Right atrium auricular region (tissue), 2 donors: ENCODE measurements around the gene PCSK1N. TPM values are rescaled to one million over a fixed set of nuclear protein-coding genes. Genes with fewer than 3 reads are reported as not detected.
"Not testable (repeated sequence)": the region's sequence is repeated elsewhere in the genome, so short reads cannot be mapped to it uniquely, and the experiment has no call there.

Experiments
- DNase-seq: peaks from one replicate; pipeline ENCODE4 v3.0.0-alpha.2; 2019; ENCODE audit warnings: low spot score
- H3K27ac ChIP-seq, 2 donors: fragments of 200-600 bp; sonication (generic); 1 replicate in 1 of 2; 2 replicates in 1 of 2; pipeline ENCODE4 v1.5.1; 2016 to 2019
- H3K27me3 ChIP-seq, 2 donors: fragments of 200-600 bp; sonication (generic); one replicate each; pipeline versions ENCODE4 v1.5.1 to v1.6.0; 2017 to 2019
- H3K36me3 ChIP-seq: fragments of 200-600 bp; sonication (generic); one replicate; pipeline ENCODE4 v1.5.1; 2016
- H3K4me1 ChIP-seq, 2 donors: fragments of 200-600 bp; sonication (generic); one replicate each; pipeline versions ENCODE4 v1.5.1 to v1.6.0; 2017 to 2019
- H3K4me3 ChIP-seq, 2 donors: fragments of 200-600 bp; sonication (generic); 1 replicate in 1 of 2; 2 replicates in 1 of 2; pipeline ENCODE4 v1.5.1; 2017 to 2019; ENCODE audit warnings: mild to moderate bottlenecking in 1 of 2, moderate library complexity in 1 of 2
- H3K9me3 ChIP-seq, 2 donors: fragments of 200-600 bp; sonication (generic); one replicate each; pipeline ENCODE4 v1.5.1; 2019
- total RNA-seq, 2 donors: library from RNA; depleted of rRNA; stranded (reverse); fragments of >200 nt; gene quantifications; one replicate each; pipeline ENCODE4 v1.1.0, GENCODE V29; 2016
- TF ChIP-seq, protein P1 (sequence below), 2 donors: fragments of 200-600 bp; sonication (generic); IDR thresholded peaks; one replicate each; pipeline ENCODE4 v1.5.1; 2019; ENCODE audit warnings: antibody characterized with exemption in 2 of 2

The PCSK1N gene, protein sequence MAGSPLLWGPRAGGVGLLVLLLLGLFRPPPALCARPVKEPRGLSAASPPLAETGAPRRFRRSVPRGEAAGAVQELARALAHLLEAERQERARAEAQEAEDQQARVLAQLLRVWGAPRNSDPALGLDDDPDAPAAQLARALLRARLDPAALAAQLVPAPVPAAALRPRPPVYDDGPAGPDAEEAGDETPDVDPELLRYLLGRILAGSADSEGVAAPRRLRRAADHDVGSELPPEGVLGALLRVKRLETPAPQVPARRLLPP
- total RNA-seq = 10 to 100 TPM in 1 of 2 donors, 1 to 10 TPM in 1; 4.3 to 12.5 TPM

DNA sequence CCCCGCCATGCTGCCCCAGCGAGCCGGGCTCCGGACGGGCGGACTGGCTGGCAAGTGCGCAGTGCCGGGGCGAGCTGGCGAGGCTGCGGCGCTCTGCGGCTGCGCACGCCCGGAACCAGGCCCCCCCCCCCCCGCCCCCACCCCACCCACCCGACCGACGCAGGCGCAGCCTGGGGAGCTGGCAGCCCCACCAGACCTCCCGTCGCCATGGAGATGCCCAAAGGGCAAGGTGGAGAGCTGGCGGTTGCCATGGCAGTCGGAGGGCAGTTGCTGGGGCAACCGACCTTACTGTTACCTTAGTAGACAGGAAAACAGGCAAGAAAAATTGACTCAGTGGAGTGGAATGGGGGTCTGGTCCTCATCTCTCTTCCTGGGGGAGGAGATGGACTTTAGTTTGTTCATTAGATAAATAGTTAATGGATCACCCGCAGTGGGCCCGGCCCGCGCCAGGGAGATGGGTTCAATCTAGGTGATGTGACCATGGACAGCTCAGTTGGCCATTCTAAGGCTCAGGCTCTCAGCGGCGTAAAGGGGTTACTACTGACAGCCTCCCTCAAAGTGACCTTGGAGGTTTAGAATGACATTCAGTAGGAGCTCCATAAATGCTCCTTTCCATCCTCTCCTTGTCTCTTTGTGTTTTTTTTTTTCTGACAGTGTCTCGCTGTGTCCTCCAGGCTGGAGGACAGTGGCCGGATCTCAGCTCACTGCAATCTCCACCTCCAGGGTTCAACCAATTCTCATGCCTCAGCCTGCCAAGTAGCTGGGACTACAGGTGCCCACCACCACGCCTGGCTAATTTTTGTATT lies at the start of gene PCSK1N:
PCSK1N (minus strand) TSS at position 87 of the 806 bp plus-strand sequence; CDS start at position 9, 78 bp downstream.
- H3K36me3 ChIP-seq = no peaks in the 10 kb centered on the region
- no peak within 1 kb of the TSS for H3K27ac ChIP-seq
- H3K4me3 ChIP-seq = peak within 1 kb of the TSS in 1 of 2 donors; percentile 39
- H3K27me3 ChIP-seq = peaks cover 0 to 4% of the 10 kb centered on the region in 2 donors
- DNase-seq = no peak
- TF ChIP-seq, protein P1, sequence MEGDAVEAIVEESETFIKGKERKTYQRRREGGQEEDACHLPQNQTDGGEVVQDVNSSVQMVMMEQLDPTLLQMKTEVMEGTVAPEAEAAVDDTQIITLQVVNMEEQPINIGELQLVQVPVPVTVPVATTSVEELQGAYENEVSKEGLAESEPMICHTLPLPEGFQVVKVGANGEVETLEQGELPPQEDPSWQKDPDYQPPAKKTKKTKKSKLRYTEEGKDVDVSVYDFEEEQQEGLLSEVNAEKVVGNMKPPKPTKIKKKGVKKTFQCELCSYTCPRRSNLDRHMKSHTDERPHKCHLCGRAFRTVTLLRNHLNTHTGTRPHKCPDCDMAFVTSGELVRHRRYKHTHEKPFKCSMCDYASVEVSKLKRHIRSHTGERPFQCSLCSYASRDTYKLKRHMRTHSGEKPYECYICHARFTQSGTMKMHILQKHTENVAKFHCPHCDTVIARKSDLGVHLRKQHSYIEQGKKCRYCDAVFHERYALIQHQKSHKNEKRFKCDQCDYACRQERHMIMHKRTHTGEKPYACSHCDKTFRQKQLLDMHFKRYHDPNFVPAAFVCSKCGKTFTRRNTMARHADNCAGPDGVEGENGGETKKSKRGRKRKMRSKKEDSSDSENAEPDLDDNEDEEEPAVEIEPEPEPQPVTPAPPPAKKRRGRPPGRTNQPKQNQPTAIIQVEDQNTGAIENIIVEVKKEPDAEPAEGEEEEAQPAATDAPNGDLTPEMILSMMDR (IDR thresholded peaks at IDR 0.05) = no peak
- H3K4me1 ChIP-seq = no peaks in the 10 kb centered on the region
- no peaks in the 10 kb centered on the region for H3K9me3 ChIP-seq

DNA sequence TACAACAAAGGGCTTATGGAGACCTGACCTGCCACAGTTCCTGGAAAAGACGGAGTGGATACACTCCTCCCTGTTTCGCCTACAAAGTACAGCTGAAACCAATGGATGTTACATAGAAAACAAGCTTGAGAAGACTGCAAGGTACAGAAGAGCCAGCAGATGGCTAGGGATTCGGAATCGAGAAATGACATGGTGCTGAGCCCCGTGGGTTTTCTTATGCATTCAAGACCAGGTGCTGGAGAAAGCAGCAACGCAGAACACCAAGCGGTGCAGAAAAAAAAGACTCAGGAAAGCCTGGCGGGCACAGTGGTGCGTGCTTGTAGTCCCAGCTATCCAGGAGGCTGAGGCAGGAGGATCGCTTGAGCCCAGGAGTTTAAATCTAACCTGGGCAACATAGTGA lies 48.3 kb upstream of the PCSK1N start:
- Histone ChIP-seq H3K27ac (no peak overlapping the region), H3K36me3 (no peaks in the 10 kb centered on the region)
- DNase-seq = no peak

DNA sequence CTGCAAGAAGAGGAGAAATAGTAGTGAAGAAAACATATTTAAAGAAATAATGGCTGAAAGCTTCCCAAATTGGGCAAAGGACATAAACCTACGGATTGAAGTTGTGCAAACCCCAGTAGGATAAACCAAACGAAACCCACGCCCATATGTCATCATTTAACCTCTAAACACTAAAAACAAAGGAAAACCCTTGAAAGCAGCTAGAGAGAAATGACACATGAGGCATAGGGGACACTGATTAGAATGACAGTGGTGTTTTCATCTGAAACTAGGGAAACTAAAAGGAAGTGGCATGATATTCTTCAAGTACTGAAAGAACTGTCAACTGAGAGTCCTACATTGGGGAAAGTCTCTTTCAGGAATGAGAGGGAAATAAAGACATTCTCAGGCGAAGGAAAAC lies 41.5 kb upstream of the PCSK1N start:
- not testable (repeated sequence) for DNase-seq, H3K9me3 ChIP-seq, H3K36me3 ChIP-seq, H3K27me3 ChIP-seq, H3K27ac ChIP-seq, H3K4me3 ChIP-seq, H3K4me1 ChIP-seq

More for the DNA sequence above, 48.3 kb upstream of the PCSK1N start:
- H3K27me3 ChIP-seq = no peaks in the 10 kb centered on the region
- no peaks in the 10 kb centered on the region for H3K4me1 ChIP-seq
- TF ChIP-seq, protein P1 (IDR thresholded peaks at IDR 0.05) = no peak
- no peak overlapping the region for H3K4me3 ChIP-seq
- H3K9me3 ChIP-seq = no peaks in the 10 kb centered on the region

DNA sequence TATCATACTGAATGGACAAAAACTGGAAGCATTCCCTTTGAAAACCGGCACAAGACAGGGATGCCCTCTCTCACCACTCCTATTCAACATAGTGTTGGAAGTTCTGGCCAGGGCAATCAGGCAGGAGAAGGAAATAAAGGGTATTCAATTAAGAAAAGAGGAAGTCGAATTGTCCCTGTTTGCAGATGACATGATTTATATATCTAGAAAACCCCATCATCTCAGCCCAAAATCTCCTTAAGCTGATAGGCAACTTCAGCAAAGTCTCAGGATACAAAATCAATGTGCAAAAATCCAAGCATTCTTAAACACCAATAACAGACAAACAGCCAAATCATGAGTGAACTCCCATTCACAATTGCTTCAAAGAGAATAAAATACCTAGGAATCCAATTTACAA lies 36.6 kb upstream of the PCSK1N start:
- not testable (repeated sequence) for DNase-seq, H3K4me1 ChIP-seq, H3K27me3 ChIP-seq, H3K9me3 ChIP-seq, H3K4me3 ChIP-seq, H3K36me3 ChIP-seq, H3K27ac ChIP-seq

DNA sequence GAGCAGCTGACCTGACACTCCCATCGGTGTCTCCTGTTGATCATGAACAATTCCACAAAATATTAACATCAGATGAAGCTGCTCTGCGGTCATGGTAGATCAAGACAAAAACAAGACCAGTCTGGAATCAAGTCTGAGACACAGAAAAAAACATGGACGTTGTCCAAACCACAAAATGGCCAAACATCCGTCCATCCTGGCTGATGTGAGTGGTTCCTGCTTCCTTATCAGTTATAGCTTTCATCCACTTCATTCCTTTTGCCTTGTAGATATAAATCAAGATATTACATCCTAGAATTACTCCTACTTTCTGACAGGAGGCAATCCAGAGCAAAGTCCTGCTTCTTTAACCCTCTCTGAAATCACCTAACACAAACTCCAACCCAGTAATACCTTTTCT lies 28.8 kb upstream of the PCSK1N start:
- no peak overlapping the region for H3K4me3 ChIP-seq

DNA sequence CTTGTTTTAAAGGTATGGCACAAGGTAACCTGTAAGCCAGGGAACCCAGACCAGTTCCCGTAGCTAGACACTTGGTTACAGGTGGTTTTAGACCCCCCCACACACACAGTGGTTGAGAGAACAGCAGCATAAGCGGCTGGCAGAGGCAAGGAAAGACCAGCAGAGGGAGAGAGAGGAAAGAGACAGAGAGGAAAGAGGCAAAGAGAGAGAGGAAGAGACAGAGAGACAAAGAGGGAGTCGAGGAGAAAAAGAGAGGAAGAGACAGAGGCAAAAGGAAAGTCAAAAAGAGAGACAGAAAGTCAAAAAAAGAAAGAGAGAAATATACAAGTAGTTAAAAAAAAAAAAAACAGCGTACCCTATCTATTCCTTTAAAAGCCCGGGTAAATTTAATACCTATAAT lies 19.5 kb upstream of the PCSK1N start:
- Histone ChIP-seq H3K9me3 (no peaks in the 10 kb centered on the region), H3K4me3 (no peak overlapping the region), H3K27ac (no peak overlapping the region), H3K4me1 (no peaks in the 10 kb centered on the region), H3K27me3 (no peaks in the 10 kb centered on the region), H3K36me3 (no peaks in the 10 kb centered on the region)
- DNase-seq = no peak
- TF ChIP-seq, protein P1 (IDR thresholded peaks at IDR 0.05) = no peak

More for the DNA sequence above, 28.8 kb upstream of the PCSK1N start:
- no peaks in the 10 kb centered on the region for H3K9me3 ChIP-seq
- H3K27ac ChIP-seq = no peak overlapping the region
- no peaks in the 10 kb centered on the region for H3K36me3 ChIP-seq
- DNase-seq = no peak
- TF ChIP-seq, protein P1 (IDR thresholded peaks at IDR 0.05) = no peak
- H3K27me3 ChIP-seq = no peaks in the 10 kb centered on the region
- no peaks in the 10 kb centered on the region for H3K4me1 ChIP-seq

DNA sequence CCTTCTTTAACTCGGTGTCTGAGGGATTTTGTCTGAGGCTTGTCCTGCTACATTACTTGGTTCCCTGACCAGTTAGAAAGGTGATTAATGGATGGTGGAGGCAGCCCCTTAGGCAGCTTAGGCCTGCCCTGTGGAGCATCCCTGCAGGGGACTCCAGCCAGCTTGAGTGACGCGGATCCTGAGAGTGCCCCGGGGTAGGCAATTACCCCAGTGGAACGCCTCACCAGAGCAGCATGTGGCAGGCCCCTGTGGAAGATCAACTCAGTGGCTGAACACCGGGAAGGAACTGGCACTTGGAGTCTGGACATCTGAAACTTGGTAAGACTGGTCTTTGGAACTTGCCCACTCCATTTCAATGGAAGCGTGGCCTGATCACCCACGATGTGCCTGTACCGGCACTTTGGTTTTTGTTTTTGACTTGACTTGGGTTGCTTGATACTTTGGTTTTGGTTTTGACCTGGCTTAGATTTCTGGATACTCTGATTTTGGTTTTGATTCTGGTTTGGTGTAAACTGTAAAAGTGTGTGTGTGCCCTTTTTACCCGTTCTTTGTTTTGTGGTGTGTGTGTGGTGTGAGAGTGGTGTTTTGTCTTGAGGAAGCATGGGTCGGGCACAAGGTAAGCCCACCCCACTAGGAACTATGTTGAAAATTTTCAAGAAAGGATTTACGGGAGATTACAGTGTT lies 18.9 kb upstream of the PCSK1N start:
- not testable (repeated sequence) for H3K4me3 ChIP-seq

DNA sequence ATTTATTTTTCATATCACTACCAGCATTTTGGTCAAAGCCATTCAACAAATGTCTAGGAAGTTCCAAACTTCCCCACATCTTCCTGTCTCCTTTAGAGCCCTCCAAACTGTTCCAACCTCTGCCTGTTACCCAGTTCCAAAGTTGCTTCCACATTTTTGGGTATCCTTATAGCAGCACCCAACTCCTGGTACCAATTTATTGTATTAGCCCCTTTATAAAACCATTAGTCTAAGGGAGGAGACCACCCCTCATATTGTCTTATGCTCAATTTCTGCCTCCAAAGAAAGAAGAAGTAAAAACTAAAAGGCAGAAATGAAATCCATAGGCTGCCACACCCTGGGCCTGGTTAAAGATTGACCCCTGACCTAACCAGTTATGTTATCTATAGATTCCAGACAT lies 18.1 kb upstream of the PCSK1N start:
- H3K36me3 ChIP-seq, H3K4me1 ChIP-seq, DNase-seq, H3K4me3 ChIP-seq, H3K27me3 ChIP-seq, H3K27ac ChIP-seq, H3K9me3 ChIP-seq: not testable (repeated sequence)

More for the DNA sequence above, 18.9 kb upstream of the PCSK1N start:
- not testable (repeated sequence) for DNase-seq, H3K9me3 ChIP-seq, H3K27ac ChIP-seq, H3K36me3 ChIP-seq, H3K4me1 ChIP-seq, H3K27me3 ChIP-seq
